HG03175 (cell line): Measurements from ENCODE around the gene NTMT2.
A peak's percentile ranks its signal among the peaks of the same experiment; 100 is the strongest.
"Not testable (repeated sequence)": the region's sequence is repeated elsewhere in the genome, so short reads cannot be mapped to it uniquely, and the experiment has no call there.

Experiments used
- ATAC-seq: cut with Tn5 transposase; IDR thresholded peaks from one replicate; pipeline ENCODE4 v1.9.1; 2021; ENCODE audit warnings: mild to moderate bottlenecking, moderate library complexity; ENCODE audit not compliant: unreplicated experiment

The NTMT2 gene

DNA sequence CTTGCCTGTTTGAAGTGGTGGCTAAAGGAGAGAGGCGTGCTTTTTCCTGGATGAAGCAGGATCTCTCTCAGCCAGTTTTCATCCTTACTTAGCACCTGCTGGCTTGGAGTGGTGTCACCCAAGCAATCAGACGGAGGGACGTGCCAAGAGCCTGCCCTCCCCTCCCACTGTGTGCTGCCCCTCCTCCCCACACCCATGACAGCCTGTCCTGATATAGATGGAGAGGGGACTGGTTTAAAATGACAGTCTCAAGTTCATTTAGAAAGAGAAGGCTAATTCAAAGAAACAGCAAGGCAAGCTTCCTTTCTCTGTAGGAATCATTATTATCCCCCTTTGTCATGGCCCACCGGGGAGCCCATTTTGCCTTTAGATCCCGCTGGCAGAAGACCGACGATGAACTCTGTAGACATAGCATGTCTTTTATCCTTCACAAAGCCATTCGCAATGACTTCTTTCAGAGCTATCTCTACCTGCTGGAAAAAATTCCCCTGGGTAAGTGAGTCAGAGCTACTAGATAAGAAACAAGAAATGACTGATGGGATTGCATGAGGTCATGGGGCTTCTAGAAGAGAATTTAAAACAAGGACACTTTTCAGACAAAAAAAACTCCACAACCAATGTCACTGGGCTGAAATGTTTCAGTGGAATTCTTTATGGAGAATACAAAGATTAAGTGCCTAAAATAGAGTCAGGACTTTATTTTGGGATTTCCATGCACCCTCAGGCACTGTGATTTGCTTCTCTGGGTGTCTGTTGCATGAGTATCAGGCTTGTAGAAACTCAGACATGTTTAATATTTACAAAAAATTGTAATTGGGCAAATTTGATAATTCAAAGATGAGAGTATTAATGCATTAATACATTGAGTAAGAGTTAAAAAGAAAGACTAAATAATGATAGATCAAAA lies at the start of gene NTMT2:
TSS of gene NTMT2 (plus strand) at position 190 of the 907 bp plus-strand sequence. CDS start at position 339, 149 bp downstream.
- ATAC-seq = no peak

DNA sequence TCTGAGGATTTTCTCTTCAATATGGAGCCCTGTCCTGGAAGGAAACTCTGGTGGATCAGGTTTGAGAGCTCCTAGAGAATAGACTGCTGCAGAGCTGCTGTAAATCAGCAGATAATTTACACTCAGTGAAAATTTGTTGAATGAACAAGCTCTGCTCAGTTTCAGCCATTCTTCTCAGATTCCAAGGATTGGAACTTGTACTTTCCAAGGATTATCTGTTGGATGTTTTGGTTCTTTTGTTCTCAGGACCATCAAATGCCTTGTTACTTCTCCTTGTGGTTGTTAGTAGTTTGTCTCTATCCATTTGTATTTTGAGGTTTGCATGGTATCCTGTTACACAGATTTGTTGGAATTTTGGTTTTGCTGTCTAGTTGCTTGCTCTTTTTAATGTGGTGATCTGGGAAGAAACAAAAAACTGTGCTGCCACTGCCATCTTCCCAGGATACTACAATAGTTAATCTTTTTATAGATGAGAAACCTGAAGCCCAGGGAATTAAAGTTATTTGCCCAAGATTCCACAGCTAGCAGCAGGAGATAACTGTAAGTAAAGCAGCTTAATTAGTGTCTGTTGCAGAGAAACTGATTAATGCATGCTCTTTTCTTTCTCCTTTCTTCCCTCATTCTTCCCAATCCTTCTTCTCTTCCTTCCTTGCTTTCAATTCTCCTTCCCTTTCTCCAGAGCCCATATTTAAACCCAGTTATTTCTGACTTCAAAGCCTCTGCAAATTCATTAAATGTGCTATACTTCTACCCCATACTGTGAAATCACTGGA lies 49.6 kb upstream of the NTMT2 start:
- no peak for ATAC-seq

DNA sequence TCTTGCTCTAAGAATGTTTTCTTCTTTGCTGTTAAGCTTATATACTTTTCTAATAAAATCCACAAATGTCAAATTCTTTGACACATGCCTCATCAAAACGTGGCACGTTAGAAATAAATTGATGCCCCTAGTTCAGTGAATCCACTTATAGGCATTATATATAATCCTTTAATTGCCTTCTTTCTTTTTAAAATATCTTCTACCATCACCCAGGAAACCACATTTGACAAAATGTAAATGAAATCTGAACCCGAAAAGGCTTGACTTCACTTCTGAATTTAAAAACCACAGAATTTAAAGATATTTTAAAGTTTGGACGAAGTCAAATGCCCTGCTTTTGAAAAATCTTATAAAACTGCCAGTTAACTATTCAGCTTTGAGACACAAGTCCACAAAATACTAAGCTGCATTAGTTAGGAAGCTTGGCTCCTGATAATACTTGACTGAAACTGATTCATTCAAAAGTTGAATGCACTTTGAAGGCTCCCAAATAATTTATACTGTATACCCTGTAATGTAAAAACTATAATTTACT lies 48.9 kb upstream of the NTMT2 start:
- no peak for ATAC-seq

DNA sequence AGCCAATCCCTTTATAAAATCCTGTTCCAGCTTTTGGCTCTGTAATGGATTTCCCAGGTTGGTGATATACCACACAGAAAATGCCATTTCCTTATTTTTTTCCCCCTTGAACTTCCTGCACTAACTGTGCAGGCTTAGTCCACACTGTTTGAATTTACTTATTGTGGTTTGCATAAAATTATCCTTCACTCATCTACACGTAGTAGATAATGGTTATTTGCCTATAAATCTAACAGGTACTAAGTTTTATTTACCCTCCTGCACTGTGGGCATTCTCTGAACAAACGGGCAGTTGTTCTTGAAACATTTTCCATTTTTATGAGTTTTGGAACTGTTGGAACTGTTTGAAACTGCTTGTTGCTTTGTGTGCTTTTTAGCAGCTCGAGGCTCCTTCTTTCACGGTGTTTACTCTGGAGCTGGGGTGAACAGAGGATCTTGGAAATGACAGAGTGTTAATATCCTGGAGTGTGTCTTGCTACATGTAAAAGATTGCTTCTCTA lies 48.3 kb upstream of the NTMT2 start:
- no peak for ATAC-seq

DNA sequence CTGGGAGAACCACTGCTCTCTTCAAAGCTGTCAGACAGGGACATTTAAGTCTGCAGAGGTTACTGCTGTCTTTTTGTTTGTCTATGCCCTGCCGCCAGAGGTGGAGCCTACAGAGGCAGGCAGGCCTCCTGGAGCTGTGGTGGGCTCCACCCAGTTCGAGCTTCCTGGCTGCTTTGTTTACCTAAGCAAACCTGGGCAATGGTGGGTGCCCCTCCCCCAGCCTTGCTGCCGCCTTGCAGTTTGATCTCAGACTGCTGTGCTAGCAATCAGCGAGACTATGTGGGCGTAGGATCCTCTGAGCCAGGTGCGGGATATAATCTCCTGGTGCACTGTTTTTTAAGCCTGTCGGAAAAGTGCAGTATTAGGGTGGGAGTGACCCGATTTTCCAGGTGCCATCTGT lies 32.6 kb upstream of the NTMT2 start:
- ATAC-seq = not testable (repeated sequence)

DNA sequence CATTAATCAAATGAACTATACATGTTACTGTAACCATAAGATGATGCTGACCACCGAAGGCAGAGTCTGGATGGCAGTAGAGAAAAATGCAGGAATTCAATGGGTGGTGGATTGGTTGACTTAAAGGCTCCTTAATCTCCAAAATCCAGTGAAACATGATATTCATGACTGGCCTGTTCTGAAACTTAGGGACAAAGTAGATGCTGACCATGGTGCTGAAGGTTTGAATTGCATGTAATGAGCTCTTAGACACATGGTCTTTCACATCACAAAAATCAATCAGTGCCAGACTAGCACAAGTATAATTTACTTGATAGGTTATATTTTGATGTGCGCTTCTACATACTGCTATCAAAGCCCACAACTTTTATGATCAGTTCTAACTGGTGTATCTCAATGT lies 30.9 kb upstream of the NTMT2 start:
- no peak for ATAC-seq

DNA sequence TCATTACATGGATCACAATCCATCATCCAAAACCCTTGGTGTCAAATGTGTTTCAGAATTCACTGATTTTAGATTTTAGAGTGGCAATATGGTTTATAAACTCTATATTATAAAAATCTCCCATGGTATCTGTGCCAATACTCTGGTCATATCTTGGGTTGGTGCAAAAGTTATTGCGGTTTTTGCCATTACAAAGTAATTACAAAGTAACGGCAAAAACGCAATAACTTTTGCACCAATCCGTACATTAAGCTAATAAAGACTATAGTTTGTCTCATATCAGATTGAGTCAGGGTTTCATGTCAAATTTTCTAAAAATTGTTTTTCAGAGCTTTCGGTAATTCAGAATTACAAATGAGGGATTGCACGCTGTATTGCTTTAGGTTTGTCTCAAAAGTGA lies 23.4 kb upstream of the NTMT2 start:
- ATAC-seq = no peak

DNA sequence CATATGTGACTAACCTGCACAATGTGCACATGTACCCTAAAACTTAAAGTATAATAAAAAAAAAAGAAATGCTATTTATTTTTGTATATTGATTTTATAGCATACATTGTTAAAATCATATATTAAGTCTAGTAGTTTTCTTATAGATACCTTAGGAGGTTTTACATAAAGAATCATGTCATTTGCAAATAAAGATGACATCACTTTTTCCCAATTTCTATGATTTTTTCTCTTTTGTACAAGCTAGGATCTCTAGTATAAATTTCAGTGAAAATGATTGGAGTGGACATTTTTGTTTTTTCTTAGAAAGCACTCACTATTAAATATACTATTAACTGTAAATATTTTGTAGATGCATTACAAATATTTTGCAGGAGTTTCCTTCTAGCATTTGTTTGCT lies 20.5 kb upstream of the NTMT2 start:
- ATAC-seq = no peak

DNA sequence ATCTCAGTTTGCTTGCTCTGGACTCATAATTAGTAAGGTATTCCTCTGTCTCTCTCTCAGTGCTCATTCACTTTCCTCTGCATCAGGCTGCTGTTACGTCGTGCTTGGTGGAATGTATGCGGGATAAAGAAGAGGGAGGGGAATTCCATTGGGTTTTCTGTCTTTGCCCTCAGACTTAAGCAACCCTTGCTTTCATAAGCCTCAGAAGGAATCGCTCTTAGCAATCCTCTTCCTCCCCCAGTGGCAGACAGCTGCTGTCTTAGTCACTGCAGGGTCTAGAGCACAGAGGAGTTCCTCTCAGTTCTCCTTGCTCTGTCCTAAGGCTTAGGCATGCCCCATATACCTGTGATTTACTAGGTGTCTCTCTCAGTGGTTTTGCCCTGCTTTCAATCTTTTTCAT lies 19.1 kb upstream of the NTMT2 start:
- peak; percentile 95 for ATAC-seq

DNA sequence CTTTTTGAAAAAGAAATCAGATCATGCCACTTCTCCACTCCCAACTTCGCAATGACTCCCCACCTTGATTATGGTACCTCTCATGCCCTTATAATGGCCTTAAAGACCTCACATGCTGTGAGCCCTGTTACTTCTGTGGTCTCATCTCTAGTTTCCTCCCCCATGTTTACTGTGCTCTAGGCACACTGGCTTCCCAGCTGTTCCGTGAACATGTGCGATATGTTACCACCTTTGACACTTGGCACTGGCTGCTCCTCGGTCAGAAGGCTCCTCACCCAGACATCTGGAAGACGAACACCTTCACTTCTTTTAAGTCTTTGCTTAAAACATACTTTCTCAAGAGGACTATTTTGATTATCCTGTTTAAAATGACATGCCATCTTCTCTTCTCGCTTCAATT lies 14.3 kb upstream of the NTMT2 start:
- no peak for ATAC-seq

DNA sequence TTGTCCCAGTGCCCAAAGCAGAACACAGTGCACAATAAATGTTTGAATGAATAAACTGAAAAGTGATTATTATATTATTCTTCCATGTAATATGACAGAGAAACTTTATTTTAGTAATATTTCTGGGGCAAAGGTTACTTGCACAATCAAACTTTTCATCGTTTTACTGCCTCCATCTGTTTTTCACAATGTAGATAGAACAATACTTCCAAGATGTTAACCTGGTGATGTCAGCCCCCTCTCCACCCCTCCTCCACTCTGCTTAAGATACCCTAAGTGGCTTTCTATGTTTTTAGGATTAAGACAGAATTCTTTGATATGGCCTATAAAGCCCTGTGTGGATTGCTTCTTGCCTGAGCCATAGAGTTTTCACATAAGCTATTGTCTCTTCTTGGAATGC lies 13.8 kb upstream of the NTMT2 start:
- ATAC-seq = no peak

DNA sequence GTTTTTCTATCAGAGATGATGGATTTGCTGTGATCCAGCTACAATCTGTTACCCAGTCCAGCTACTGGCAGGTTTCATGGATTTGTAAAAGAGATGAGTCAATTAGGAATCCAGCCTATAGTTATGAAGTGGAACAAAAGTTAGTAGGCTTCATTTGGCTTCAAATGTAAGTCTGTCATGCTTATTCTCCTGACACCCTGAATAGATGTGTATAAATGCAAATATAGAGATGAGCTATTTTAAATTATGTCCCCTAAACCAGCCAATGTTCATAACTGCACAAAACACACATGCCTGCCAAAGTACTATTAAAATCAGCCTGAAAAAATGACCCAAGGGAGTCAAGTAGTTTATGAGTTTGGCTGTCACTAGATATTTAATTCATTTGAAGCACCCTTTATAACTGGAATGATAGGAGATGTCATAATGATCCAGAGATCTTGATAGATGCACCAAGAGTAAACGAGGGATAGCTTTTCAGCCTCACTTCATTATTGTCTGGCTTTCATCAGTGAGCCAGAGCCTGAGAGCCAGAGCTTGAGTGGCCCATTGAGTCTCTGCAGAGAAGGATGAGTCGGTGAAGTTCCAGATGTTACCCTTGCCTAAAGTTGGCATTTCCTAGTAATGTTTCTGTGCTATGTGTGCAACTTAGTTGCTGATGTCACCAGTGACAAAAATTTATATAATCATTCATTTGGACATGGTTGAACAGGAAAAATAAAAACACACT lies 11.8 kb upstream of the NTMT2 start:
- no peak for ATAC-seq

DNA sequence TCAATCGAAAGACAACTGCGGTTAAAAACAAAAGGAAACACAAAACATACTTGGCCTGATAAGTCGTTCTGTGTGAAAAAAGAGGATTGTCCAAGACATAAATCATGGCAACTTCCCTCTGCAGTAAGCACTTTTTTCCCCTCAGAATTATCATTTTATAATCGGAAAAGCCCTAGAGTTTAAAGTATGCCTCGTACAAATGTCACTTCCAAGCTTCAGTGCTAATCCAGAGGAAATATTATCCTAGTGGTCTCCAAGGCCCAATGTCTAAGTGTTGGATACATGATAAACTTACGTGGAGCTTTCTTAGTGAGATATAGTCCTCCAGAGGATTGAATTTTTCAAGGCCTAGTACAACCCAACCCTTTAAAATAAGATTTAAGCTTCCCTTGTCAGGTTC lies 11.2 kb upstream of the NTMT2 start:
- ATAC-seq = no peak

DNA sequence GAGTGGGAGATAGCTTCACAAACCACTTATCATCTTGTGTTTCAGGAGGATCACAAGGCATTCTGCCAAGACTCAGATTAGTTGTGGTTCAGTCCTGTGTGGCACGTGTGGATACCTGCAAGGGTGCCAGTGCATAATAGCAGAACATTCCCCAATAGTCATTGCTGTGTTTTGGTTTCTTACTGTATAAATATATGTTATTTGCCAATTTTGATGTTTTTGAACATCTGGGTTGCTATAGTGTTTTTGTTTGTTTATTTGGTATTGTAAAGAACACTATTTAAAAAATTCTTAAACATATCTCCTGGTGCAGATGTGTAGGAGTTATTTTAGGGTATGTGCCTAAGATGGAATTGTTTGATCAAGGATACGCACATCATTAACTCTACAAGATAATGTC lies 5.4 kb upstream of the NTMT2 start:
- no peak for ATAC-seq

DNA sequence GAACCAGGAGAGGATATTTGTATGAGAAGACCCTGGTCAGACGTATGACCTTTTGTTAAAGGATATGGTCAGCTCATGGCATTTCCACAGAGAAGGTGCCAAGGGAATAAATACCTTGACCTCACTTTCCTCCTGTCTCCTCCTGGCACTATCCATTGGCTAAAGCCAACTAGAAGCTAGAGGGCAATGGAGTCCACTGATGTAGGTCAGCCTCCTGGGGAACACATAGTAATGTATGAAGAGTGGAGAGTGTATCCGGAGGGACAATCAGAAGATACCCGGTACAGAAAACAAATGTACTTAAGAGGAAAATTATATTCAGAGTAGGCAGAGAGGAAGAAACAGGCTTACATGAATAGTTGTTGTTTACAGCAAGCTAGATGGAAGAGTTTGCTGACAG lies 698 bp upstream of the NTMT2 start:
- ATAC-seq = no peak

DNA sequence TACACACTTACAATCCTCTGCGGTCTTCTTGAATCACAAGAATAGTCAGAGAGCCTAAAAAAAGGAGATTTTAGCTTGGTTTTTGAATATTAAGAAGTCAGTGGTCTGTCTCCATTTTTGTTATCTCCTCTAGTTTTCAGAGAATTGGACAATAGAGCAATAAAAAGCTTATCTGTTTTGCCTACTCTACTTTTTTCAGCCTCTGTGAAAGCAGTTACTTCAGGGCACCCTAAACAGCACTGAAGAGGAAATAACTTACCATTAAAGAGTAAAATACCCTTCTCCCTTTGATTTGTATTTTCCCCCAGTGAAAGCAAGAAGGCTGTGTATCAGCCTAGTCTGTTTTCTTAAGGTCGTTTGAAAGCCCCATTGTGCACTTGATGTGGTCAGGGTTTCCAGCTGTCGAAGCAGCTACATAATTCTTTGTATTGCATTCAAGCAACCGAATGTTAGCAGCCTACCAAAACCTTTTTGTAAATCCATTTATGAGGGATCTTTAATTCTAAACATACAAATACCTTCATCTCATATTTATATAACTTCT lies 1.0 kb downstream of the NTMT2 start:
- no peak for ATAC-seq

DNA sequence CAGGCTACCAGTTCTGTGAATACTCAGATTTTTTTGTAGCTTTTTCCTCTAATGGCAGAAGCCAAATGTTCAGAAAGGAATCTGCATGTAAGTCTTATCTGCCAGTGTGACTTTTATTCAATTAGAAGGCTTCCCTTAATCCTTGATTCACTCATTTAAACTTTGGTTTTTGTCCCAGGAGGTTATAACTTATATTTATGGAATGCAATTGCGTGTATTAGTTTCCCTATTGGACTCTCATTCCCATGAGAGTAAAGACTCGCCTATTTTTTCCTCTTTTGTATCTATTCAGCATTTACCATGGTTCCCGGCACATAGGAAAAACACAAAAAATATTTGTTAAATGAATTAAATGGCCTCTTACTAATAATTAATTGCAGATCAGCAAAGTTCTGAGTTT lies 3.5 kb downstream of the NTMT2 start:
- no peak for ATAC-seq

DNA sequence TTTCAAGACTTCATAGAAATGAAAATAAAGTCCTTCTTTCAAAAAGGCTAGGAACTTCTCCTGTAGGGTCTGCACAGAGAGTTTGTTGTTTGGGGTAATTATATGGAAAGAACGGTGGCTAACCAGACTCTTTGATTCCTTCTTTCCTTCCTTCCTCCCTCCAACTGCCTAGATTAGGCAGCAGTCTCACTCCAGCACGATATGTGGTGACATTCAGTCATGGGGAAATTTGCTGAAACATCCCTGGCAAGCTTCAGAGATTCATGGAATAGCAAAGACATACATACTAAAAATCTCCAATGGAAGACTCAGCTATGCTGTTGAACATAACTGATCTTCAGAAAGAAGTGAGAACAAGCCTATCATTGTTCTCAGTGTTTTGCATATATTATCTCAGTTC lies 4.3 kb downstream of the NTMT2 start:
- no peak for ATAC-seq

DNA sequence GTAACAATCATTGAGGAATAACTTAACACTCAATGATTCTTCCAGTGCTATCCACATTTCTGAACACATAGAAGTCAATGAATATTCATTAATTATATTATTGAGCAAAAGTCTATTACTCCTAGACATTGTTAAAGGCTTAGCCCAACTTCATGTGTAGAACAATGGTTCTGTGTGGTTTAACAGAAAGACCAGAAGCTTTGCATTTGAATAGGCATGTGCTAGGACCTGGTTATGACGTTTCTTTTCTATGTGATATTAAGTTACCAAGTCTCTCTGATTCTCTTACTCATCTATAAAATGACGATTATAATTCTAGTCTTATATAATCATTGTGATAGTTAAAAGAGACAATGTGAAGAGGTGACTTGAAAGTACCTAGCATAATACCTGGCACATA lies 5.2 kb downstream of the NTMT2 start:
- ATAC-seq = no peak

DNA sequence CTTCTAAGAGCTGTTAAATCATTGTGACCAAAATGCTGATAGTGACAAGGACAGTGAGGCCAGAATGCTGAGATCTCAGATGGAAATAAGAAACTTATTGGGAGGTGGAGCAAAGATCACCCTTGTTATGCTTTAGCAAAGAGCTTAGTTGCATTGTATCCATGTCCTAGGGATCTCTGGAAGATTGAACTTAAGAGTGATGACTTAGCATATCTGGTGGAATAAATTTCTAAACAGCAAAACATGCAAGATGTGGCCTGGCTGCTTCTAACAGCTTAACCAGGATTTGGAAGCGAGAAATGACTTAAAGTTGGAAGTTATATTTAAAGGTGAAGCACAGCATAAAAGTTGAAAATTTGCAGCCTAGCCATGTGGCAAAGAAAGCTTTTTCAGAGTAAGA lies 7.7 kb downstream of the NTMT2 start:
- no peak for ATAC-seq

DNA sequence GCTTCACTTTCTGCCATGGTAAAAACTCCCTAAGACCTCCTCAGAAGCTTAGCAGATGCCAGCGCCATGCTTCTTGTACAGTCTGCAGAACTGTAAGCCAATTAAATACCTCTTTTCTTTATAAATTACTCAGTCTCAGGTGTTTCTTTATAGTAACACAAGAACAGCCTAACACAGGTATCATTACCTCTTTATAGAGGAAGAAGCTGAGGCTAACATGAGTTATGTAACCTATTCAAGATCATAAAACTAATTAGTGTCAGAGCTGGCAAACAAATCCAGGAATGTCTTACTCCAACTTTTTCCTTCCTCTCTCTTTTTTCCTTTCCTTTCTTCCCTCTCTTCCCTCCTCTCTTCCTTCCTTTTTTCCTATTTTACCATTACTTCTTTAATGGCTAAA lies 9.3 kb downstream of the NTMT2 start:
- no peak for ATAC-seq
